ENCODE measurements around the gene TTC12. TPM values are rescaled to one million over a fixed set of nuclear protein-coding genes. Genes with fewer than 3 reads are reported as not detected.

The TTC12 gene
- total and polyA plus RNA-seq, 2 donors (not counting 1 experiment from before 2014, with no cell fraction given) = 9.0 to 47.3 TPM

GRCh38 chr11:113270080-113270479, 44.3 kb upstream of the TTC12 start:
- no peaks in the 10 kb centered on the region for H3K4me1 Mint-ChIP-seq
- 95% methylated on average over 13 of the region's 13 CpGs for WGBS (ENCODE audit: insufficient coverage)

DNA sequence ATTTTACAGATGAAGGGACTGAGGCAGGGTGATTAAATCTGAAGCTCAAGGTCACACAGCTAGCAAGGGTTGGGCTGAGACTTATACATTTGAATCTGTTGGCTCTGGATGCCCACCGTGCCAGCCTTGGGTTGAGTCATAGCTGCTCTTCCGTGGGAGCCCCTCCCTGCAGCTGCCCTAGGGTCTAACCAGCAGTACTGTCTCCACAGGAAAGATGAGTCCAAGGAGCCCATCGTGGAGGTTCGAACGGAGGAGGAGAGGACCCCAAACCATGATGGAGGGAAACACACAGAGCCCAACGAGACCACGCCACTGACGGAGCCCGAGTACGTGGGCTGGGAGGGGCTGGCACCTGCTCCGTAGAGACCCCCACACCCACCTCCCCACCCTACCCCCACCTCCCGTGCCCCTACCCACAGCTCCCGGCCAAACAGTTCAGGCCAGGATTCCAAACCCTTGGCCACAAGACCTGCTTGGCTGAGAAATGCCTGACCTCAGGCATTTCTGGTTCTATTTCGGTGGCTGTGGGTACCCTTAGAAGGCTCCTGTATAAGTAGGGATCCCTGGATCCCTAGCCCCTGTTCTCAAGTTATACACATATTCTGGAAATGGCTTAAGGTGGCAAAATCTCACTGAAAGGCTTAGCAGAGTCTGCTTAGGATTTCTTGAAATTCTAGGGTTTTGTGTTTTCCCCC, 42.7 kb upstream of the TTC12 start:
- TF ChIP-seq, protein P1, sequence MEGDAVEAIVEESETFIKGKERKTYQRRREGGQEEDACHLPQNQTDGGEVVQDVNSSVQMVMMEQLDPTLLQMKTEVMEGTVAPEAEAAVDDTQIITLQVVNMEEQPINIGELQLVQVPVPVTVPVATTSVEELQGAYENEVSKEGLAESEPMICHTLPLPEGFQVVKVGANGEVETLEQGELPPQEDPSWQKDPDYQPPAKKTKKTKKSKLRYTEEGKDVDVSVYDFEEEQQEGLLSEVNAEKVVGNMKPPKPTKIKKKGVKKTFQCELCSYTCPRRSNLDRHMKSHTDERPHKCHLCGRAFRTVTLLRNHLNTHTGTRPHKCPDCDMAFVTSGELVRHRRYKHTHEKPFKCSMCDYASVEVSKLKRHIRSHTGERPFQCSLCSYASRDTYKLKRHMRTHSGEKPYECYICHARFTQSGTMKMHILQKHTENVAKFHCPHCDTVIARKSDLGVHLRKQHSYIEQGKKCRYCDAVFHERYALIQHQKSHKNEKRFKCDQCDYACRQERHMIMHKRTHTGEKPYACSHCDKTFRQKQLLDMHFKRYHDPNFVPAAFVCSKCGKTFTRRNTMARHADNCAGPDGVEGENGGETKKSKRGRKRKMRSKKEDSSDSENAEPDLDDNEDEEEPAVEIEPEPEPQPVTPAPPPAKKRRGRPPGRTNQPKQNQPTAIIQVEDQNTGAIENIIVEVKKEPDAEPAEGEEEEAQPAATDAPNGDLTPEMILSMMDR (IDR thresholded peaks at IDR 0.05) = no peak
- no peak for TF ChIP-seq EZH2 (IDR thresholded peaks at IDR 0.05; ENCODE audit: borderline replicate concordance, insufficient read depth, low read depth, low read length, poor library complexity, severe bottlenecking)
- Histone ChIP-seq H3K79me2 (ENCODE audit: control insufficient read depth, insufficient read depth, low read length) (no peaks in the 10 kb centered on the region), H4K20me1 (ENCODE audit: control insufficient read depth, insufficient read depth, low read length, poor library complexity, severe bottlenecking) (no peaks in the 10 kb centered on the region), H3K4me3 (ENCODE audit: control extremely low read depth in 1 of 5, extremely low read depth in 1 of 5, insufficient read depth in 1 of 5, low read depth in 2 of 5, low read length in 4 of 5) (no peak overlapping the region), H3K27me3 (replicated peaks in 1 of 4; ENCODE audit: control extremely low read depth in 1 of 4, control insufficient read depth in 3 of 4, insufficient read depth in 4 of 4, low read length in 3 of 4) (peaks cover 0 to 1% (median 0%) of the 10 kb centered on the region in 4 experiments), H3K9ac (ENCODE audit: low read length) (no peak overlapping the region), H3K4me1 (ENCODE audit: control insufficient read depth in 2 of 2, insufficient read depth in 2 of 2, low read length in 2 of 2) (no peaks in the 10 kb centered on the region), H3K4me2 (replicated peaks; ENCODE audit: low read depth, low read length, poor library complexity, severe bottlenecking) (no peak overlapping the region), H3K9me3 (ENCODE audit: control extremely low read depth in 1 of 3, control insufficient read depth in 2 of 3, insufficient read depth in 1 of 3, low read length in 2 of 3) (no peaks in the 10 kb centered on the region), H2AFZ (ENCODE audit: insufficient read depth, low read depth, low read length, poor library complexity, severe bottlenecking) (no peak overlapping the region), H3K36me3 (replicated peaks in 1 of 2; ENCODE audit: control extremely low read depth in 1 of 2, control insufficient read depth in 1 of 2, extremely low read depth in 1 of 2, insufficient read depth in 2 of 2, low read length in 1 of 2) (no peaks in the 10 kb centered on the region), H3K27ac (ENCODE audit: low read length in 2 of 2) (no peak overlapping the region)
- DNase-seq (no peak), ATAC-seq (ENCODE audit: low read depth) (no peak)
- CTCF ChIA-PET = interaction anchor here (1.2 kb wide), 1 partner anchor 18 kb away, joined by 3 read pairs; no protein-coding TSS in a partner anchor
- POLR2A ChIA-PET = no interaction called here
- peaks cover 14% of the 10 kb centered on the region for H3K27me3 Mint-ChIP-seq
- intact Hi-C loops (cut with micrococcal nuclease) = no loop called here
- H3K9me3 Mint-ChIP-seq (ENCODE audit: insufficient read depth) = no peaks in the 10 kb centered on the region
- H3K4me3 Mint-ChIP-seq = no peak overlapping the region
- WGBS (ENCODE audit: insufficient coverage) = 88% methylated on average over 7 of the region's 14 CpGs
- no peak overlapping the region for H3K27ac Mint-ChIP-seq
- H3K4me1 Mint-ChIP-seq = no peaks in the 10 kb centered on the region

More at GRCh38 chr11:113270080-113270479, 44.3 kb upstream of the TTC12 start:
- intact Hi-C loops (cut with micrococcal nuclease) = no loop called here
- peaks cover 0 to 3% (median 0%) of the 10 kb centered on the region in 4 experiments for H3K27me3 ChIP-seq (replicated peaks in 1 of 4; ENCODE audit: control extremely low read depth in 1 of 4, control insufficient read depth in 3 of 4, insufficient read depth in 4 of 4, low read length in 3 of 4)
- H3K9me3 Mint-ChIP-seq (ENCODE audit: insufficient read depth) = no peaks in the 10 kb centered on the region
- no peak overlapping the region for H3K27ac ChIP-seq (ENCODE audit: low read length in 2 of 2)
- H3K4me3 Mint-ChIP-seq = no peak overlapping the region
- H3K36me3 ChIP-seq (replicated peaks in 1 of 2; ENCODE audit: control extremely low read depth in 1 of 2, control insufficient read depth in 1 of 2, extremely low read depth in 1 of 2, insufficient read depth in 2 of 2, low read length in 1 of 2) = no peaks in the 10 kb centered on the region
- TF ChIP-seq, protein P1 (IDR thresholded peaks at IDR 0.05) = no peak
- TF ChIP-seq EZH2 (IDR thresholded peaks at IDR 0.05; ENCODE audit: borderline replicate concordance, insufficient read depth, low read depth, low read length, poor library complexity, severe bottlenecking) = no peak
- H3K9ac ChIP-seq (ENCODE audit: low read length) = no peak overlapping the region
- no peaks in the 10 kb centered on the region for H4K20me1 ChIP-seq (ENCODE audit: control insufficient read depth, insufficient read depth, low read length, poor library complexity, severe bottlenecking)
- H3K4me1 ChIP-seq (ENCODE audit: control insufficient read depth in 2 of 2, insufficient read depth in 2 of 2, low read length in 2 of 2) = no peaks in the 10 kb centered on the region
- no peak overlapping the region for H3K4me3 ChIP-seq (ENCODE audit: control extremely low read depth in 1 of 5, extremely low read depth in 1 of 5, insufficient read depth in 1 of 5, low read depth in 2 of 5, low read length in 4 of 5)
- H3K9me3 ChIP-seq (ENCODE audit: control extremely low read depth in 1 of 3, control insufficient read depth in 2 of 3, insufficient read depth in 1 of 3, low read length in 2 of 3) = no peaks in the 10 kb centered on the region
- ChIA-PET CTCF (no interaction called here), POLR2A (no interaction called here)
- H3K4me2 ChIP-seq (replicated peaks; ENCODE audit: low read depth, low read length, poor library complexity, severe bottlenecking) = no peak overlapping the region
- H3K27me3 Mint-ChIP-seq = peaks cover 14% of the 10 kb centered on the region
- ATAC-seq (ENCODE audit: low read depth) (no peak), DNase-seq (no peak)
- H2AFZ ChIP-seq (ENCODE audit: insufficient read depth, low read depth, low read length, poor library complexity, severe bottlenecking) = no peak overlapping the region
- no peak overlapping the region for H3K27ac Mint-ChIP-seq
- no peaks in the 10 kb centered on the region for H3K79me2 ChIP-seq (ENCODE audit: control insufficient read depth, insufficient read depth, low read length)

Data from B cell (primary cell).